ENCODE results near the gene NDUFC1.

NDUFC1 gene

DNA sequence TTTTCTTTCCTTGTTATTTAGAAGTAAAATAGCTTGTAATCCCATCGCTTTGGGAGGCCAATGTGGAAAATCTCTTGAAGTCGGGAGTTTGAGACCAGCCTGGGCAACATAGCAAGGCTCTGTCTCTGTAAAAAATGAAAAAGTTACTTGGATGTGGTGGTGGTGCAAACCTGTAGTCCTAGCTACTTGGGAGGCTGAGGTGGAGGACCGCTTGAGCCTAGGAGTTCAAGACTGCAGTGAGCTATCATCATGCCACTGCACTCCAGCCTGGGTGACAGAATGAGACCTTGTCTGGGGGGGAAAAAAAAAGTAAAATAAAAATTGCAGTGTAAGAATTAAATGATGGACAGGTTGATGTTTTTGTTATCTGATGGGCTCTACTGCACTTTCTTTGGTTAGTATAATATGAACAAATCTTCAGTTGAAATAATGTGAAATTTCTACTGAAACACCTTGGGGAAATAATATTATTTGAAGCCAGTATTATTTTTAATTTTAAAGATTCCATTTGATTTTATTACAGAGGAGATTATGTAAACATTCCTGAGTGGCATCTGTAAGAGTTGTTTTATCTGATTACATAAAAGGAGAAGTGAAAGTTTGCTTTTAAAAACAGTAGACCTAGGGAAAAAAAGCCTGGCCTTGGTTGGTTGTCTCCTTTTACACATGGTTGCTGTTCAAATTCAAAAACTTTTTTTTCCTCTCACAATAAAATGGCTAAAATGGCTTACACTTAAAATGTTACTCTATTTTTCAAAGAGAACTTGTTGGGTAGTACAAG, 10.5 kb upstream of the NDUFC1 start:
- H3K9me3 Mint-ChIP-seq = no peaks in the 10 kb centered on the region
- H3K4me3 Mint-ChIP-seq = no peak overlapping the region
- H3K27ac Mint-ChIP-seq = peak overlapping the region; percentile 44
- no peaks in the 10 kb centered on the region for H3K27me3 Mint-ChIP-seq
- no peak for ATAC-seq
- peaks cover 38% of the 10 kb centered on the region for H3K36me3 Mint-ChIP-seq (ENCODE audit: low read depth)
- H3K4me1 Mint-ChIP-seq = peaks cover 78% of the 10 kb centered on the region
- no peak for DNase-seq

DNA sequence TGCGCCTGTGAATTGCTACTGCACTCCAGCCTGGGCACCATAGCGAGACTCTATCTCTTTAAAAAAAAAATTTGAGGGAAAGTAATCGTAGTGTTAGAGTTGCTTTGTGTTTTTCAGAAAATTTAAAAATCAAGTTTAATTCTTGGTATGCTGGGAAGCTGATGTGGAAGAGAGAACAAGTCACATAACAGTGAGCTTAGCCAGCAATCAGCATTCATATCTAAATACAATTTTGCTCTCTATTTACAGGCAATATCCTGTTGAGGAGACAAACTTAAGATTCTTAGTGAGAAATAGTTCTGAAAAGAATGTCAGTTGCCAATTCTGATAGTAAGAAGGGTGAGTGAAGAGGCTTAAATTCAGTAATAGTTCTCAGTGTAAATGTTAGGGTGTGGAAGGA, 9.6 kb upstream of the NDUFC1 start:
- no peaks in the 10 kb centered on the region for H3K9me3 Mint-ChIP-seq
- DNase-seq (no peak), ATAC-seq (no peak)
- H3K4me1 Mint-ChIP-seq = peaks cover 76% of the 10 kb centered on the region
- H3K4me3 Mint-ChIP-seq = no peak overlapping the region
- peaks cover 39% of the 10 kb centered on the region for H3K36me3 Mint-ChIP-seq (ENCODE audit: low read depth)
- peak overlapping the region; percentile 44 for H3K27ac Mint-ChIP-seq
- H3K27me3 Mint-ChIP-seq = no peaks in the 10 kb centered on the region

DNA sequence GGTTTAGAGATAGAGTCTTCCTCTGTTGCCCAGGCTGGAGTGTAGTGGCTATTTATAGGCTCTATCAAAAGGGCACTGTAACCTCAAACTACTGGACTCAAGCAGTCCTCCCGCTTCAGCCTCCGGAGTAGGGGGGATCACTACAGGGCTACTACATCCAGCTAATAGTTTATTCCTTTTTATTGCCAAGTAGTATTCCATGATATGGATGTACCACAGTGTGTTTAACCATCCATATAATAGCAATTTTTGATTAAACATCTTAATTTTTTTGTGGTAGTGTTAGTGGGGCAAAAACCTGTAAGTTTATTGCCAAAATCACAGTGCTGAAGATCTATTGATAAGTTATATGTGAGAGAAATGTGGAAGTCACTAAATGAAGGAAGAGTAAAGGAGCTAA, 2.6 kb upstream of the NDUFC1 start:
- Mint-ChIP-seq H3K9me3 (no peaks in the 10 kb centered on the region), H3K4me1 (peaks cover 70% of the 10 kb centered on the region), H3K27me3 (no peaks in the 10 kb centered on the region), H3K4me3 (peak overlapping the region; percentile 21), H3K27ac (peak overlapping the region; percentile 7), H3K36me3 (ENCODE audit: low read depth) (peaks cover 52% of the 10 kb centered on the region)
- ATAC-seq (no peak), DNase-seq (no peak)

- Mint-ChIP-seq H3K27me3 (no peaks in the 10 kb centered on the region), H3K27ac (peak within 1 kb of the TSS; percentile 100), H3K4me1 (peaks cover 68% of the 10 kb centered on the region), H3K4me3 (peak within 1 kb of the TSS; percentile 100), H3K36me3 (ENCODE audit: low read depth) (peaks cover 38% of the 10 kb centered on the region), H3K9me3 (no peaks in the 10 kb centered on the region)
- DNase-seq (peak; percentile 97), ATAC-seq (peak; percentile 93)
Observed at GRCh38 chr4:139301113-139301820, 1.0 kb downstream of the NDUFC1 start, which contains the start of gene NAA15. Gene NAA15 (plus strand): TSS chr4:139301505. CDS start chr4:139301778, 273 bp downstream.

GRCh38 chr4:139300431-139301112, 1.7 kb downstream of the NDUFC1 start:
- H3K4me1 Mint-ChIP-seq = peaks cover 69% of the 10 kb centered on the region
- H3K36me3 Mint-ChIP-seq (ENCODE audit: low read depth) = peaks cover 34% of the 10 kb centered on the region
- H3K4me3 Mint-ChIP-seq = peak overlapping the region; percentile 100
- no peaks in the 10 kb centered on the region for H3K27me3 Mint-ChIP-seq
- H3K9me3 Mint-ChIP-seq = no peaks in the 10 kb centered on the region
- H3K27ac Mint-ChIP-seq = peak overlapping the region; percentile 100
- ATAC-seq = peak; percentile 52
- DNase-seq = peak; percentile 23

DNA sequence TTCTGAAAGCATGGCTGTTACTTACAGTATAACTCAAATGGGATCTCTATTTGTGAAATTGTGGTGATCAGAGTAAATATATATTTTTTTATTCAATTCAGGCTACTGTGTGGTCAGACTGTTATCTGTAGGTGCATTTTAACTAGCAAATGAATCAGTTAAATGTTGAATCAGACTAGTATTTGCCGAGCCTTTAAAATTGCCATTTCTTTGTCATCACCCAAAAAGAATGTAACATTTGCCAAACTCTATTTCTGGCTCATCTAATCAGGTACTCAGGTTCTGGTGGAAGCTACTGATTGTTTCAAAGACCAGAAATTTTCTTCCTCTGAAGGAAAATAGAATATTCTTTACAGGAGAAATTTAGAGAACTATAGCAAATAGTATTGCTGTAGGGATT, 2.7 kb downstream of the NDUFC1 start:
- no peak for ATAC-seq
- no peaks in the 10 kb centered on the region for H3K9me3 Mint-ChIP-seq
- DNase-seq = no peak
- H3K4me3 Mint-ChIP-seq = peak overlapping the region; percentile 100
- peaks cover 63% of the 10 kb centered on the region for H3K4me1 Mint-ChIP-seq
- peak overlapping the region; percentile 100 for H3K27ac Mint-ChIP-seq
- peaks cover 27% of the 10 kb centered on the region for H3K36me3 Mint-ChIP-seq (ENCODE audit: low read depth)
- H3K27me3 Mint-ChIP-seq = no peaks in the 10 kb centered on the region

- Mint-ChIP-seq H3K4me3 (no peak overlapping the region), H3K27me3 (no peaks in the 10 kb centered on the region), H3K4me1 (peaks cover 50% of the 10 kb centered on the region), H3K27ac (no peak overlapping the region), H3K9me3 (no peaks in the 10 kb centered on the region), H3K36me3 (ENCODE audit: low read depth) (peaks cover 22% of the 10 kb centered on the region)
- ATAC-seq (no peak), DNase-seq (no peak)
Observed at GRCh38 chr4:139297001-139297410, 5.3 kb downstream of the NDUFC1 start.

- DNase-seq (no peak), ATAC-seq (peak; percentile 17)
- Mint-ChIP-seq H3K4me1 (peaks cover 45% of the 10 kb centered on the region), H3K27ac (peak overlapping the region; percentile 99), H3K4me3 (peak overlapping the region; percentile 98), H3K9me3 (no peaks in the 10 kb centered on the region), H3K36me3 (ENCODE audit: low read depth) (peaks cover 19% of the 10 kb centered on the region), H3K27me3 (no peaks in the 10 kb centered on the region)
Observed at GRCh38 chr4:139295942-139296299, 6.4 kb downstream of the NDUFC1 start.

DNA sequence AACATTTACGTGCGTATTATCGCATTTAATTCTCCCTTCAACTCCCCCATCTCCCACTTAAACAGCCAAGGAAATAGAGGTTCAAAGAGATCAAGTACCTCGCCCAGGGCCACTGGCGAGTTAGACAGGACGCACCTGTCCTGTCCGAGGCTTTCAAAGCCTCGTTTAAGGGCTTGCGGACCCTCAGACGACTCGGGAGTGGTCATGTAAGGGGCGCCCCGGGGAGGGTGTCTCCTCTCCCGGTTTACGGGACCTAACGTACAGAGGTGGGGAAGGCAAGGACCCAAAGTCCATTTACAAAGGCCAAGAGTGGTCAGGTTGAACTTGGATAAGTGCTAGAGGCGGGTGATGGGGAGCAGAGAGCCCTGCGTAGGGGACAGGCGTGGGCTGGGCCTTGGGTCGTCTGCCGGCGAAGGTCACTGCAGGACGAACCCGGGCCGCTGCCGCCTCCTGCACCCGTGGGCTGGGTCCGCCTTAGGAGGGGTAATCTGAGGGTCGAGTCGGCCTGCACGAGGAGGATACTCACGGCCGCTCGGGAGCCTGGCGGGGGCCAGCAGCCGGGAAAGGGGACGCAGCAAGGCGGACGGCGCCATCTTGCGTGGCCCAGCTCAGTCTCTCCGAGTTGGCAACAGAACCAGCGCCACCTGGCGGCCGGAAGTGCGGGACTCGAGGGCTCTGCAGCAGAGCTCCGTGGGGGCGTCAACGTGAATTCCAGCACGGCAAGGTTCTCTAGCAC, 6.9 kb downstream of the NDUFC1 start:
- H3K27ac Mint-ChIP-seq = peak overlapping the region; percentile 99
- peaks cover 20% of the 10 kb centered on the region for H3K36me3 Mint-ChIP-seq (ENCODE audit: low read depth)
- DNase-seq = peak; percentile 99
- H3K4me3 Mint-ChIP-seq = peak overlapping the region; percentile 98
- peaks cover 41% of the 10 kb centered on the region for H3K4me1 Mint-ChIP-seq
- H3K27me3 Mint-ChIP-seq = no peaks in the 10 kb centered on the region
- H3K9me3 Mint-ChIP-seq = no peaks in the 10 kb centered on the region
- peak; percentile 97 for ATAC-seq

GRCh38 chr4:139286186-139286698, 16.0 kb downstream of the NDUFC1 start:
- ATAC-seq = no peak
- H3K27ac Mint-ChIP-seq = no peak overlapping the region
- H3K27me3 Mint-ChIP-seq = peaks cover under 1% of the 10 kb centered on the region
- H3K4me1 Mint-ChIP-seq = no peaks in the 10 kb centered on the region
- peaks cover 24% of the 10 kb centered on the region for H3K36me3 Mint-ChIP-seq (ENCODE audit: low read depth)
- DNase-seq = no peak
- no peak overlapping the region for H3K4me3 Mint-ChIP-seq
- H3K9me3 Mint-ChIP-seq = peaks cover 5% of the 10 kb centered on the region

GRCh38 chr4:139282721-139283075, 19.6 kb downstream of the NDUFC1 start:
- H3K9me3 Mint-ChIP-seq = peaks cover 5% of the 10 kb centered on the region
- H3K27ac Mint-ChIP-seq = no peak overlapping the region
- H3K4me1 Mint-ChIP-seq = peaks cover 17% of the 10 kb centered on the region
- peaks cover 9% of the 10 kb centered on the region for H3K36me3 Mint-ChIP-seq (ENCODE audit: low read depth)
- DNase-seq = no peak
- no peak for ATAC-seq
- H3K27me3 Mint-ChIP-seq = peaks cover 30% of the 10 kb centered on the region
- no peak overlapping the region for H3K4me3 Mint-ChIP-seq

DNA sequence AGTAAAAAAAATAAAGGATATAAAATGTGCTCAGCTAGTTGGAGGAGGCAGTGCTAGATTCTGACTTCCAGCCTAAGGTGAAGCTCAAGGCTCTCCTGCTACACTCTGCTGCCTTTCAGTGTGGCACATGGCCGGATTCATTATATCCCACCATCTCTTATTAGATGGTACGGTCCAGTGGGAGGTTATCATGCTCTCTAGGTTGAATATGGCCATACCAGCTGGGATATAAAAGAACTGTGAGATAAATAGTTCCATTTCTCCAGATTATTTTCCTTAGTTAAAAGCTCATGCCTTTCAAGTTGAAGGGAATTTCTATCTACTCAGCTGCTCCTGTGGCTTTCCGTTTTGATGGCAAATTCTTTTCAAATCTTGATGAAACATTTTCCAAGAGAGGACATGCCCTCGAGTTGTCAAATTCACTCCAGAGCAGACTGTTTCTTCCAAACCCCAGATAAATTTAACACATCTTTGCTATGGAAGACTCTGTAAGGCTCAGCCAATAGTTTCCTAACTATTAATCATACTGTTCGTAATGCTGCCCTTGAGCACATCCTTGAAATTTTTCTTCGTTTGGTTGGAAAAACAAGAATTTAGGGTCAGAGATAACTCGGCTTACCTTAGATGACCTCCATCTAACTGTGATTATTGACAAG, 20.1 kb downstream of the NDUFC1 start:
- Mint-ChIP-seq H3K27me3 (peaks cover 34% of the 10 kb centered on the region), H3K27ac (no peak overlapping the region), H3K4me1 (peaks cover 17% of the 10 kb centered on the region), H3K4me3 (no peak overlapping the region), H3K9me3 (peaks cover 5% of the 10 kb centered on the region), H3K36me3 (ENCODE audit: low read depth) (peaks cover 8% of the 10 kb centered on the region)
- DNase-seq (no peak), ATAC-seq (no peak)

DNA sequence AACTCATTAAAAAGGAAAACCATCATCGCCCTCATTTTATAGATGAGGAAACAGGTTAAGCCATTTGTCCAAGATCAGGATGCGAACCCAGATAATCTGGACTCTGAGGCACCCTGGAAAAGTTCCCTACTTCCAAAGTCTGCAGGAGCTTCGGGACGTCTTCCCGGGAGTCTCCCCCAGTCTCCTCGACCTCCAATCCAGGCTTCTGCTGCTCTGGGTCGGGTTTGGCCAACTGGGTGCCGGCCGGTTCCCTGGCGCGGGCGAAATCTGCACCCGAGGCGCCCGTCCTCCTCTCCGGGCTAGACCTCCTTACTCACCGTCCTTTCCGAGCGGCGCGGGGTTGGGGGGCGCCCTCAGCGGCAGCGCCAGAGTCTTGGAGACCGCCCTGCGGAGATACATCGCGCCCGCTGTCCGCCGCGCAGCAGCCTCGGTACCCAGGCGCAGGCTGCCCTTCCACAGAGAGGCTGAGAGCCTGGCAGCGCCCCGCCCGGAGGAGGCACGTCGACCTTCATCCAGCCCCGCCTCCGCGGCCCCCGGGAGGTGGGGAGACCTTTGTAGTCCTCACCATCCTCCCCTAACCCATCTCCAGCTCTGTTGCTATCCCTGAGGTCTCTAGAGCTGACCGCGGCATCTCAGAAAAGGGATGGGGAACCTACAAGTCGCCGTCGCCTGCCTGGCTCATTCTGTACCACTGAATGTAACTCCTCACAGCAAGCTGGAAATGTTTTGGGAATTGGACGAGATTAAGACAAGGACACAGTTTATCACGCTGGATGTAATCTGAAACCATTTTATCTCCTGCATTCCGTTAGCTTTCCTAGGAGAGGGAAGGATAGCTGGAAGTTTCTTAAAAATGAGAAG, 22.3 kb downstream of the NDUFC1 start, which contains the start of gene MGARP:
TSS of gene MGARP (minus strand) at position 466 of the 861 bp plus-strand sequence. CDS start at position 399, 67 bp downstream.
- Mint-ChIP-seq H3K9me3 (peaks cover 5% of the 10 kb centered on the region), H3K4me1 (peaks cover 17% of the 10 kb centered on the region), H3K27me3 (peaks cover 49% of the 10 kb centered on the region), H3K4me3 (peak within 1 kb of the TSS; percentile 71), H3K36me3 (ENCODE audit: low read depth) (peaks cover 4% of the 10 kb centered on the region), H3K27ac (no peak within 1 kb of the TSS)
- ATAC-seq (peak; percentile 87), DNase-seq (peak; percentile 44)

Measured in activated naive CD8-positive, alpha-beta T cell treated with anti-CD3 and anti-CD28 coated beads, Interleukin-2, amount 50 U/mL, for 24 hours (primary cell).